Measurements from ENCODE around the gene KCNC1. TPM values are rescaled to one million over a fixed set of nuclear protein-coding genes. Genes with fewer than 3 reads are reported as not detected.

Gene KCNC1
- total RNA-seq, 1 experiment from 2014 or later: 0.04 TPM

DNA sequence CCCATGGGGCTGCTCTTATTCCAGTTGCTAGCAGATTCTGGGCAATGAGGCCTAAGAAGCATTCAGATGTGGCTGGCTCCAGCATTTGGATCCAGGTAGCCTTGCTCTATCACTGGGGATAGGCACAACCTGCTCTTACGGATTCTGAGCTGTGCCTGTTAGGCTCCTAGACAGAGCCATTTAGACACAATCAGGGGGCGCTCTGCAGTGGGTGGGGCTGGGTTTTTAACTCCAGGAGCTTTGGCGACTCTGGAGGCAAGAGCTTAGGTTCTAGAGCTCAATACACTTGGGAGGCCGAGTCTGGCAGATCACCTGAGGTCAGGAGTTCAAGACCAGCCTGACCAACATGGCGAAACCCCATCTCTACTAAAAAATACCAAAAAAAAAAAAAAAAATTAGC is 32.0 kb downstream of the KCNC1 start:
- Histone ChIP-seq H3K9ac (ENCODE audit: extremely low read depth, insufficient read length, low read length) (no peak overlapping the region), H2BK5ac (ENCODE audit: insufficient read length, low read length) (no peak overlapping the region), H2AFZ (ENCODE audit: low read length) (no peak overlapping the region), H3K4me1 (ENCODE audit: insufficient read depth, low read length) (no peaks in the 10 kb centered on the region), H3K9me3 (ENCODE audit: control insufficient read depth, low read depth, low read length) (no peaks in the 10 kb centered on the region), H3K23me2 (ENCODE audit: insufficient read length, low read depth, low read length, poor library complexity, severe bottlenecking) (no peaks in the 10 kb centered on the region), H4K20me1 (ENCODE audit: control insufficient read depth, insufficient read depth, insufficient read length) (no peaks in the 10 kb centered on the region), H3K79me1 (ENCODE audit: insufficient read depth, low read depth, low read length, poor library complexity, severe bottlenecking) (no peaks in the 10 kb centered on the region), H3K4me2 (ENCODE audit: insufficient read depth, insufficient read length, low read length) (no peak overlapping the region), H3K56ac (ENCODE audit: insufficient read length, low read depth, low read length) (no peak overlapping the region), H2BK12ac (ENCODE audit: insufficient read length, low read depth, low read length) (no peak overlapping the region), H4K91ac (ENCODE audit: insufficient read length, low read depth, low read length) (no peak overlapping the region), H3K23ac (ENCODE audit: insufficient read length, low read depth, low read length) (no peak overlapping the region), H2BK20ac (ENCODE audit: low read depth, low read length, poor library complexity, severe bottlenecking) (no peak overlapping the region), H3K27ac (ENCODE audit: insufficient read length, low read depth, low read length) (no peak overlapping the region), H3K18ac (ENCODE audit: insufficient read length, low read depth, low read length) (no peak overlapping the region), H4K5ac (ENCODE audit: insufficient read length, low read depth, low read length) (no peak overlapping the region), H2BK15ac (ENCODE audit: low read depth, low read length) (no peak overlapping the region), H3K14ac (ENCODE audit: insufficient read depth, low read length) (no peak overlapping the region), H3K27me3 (ENCODE audit: insufficient read depth, low read length) (no peaks in the 10 kb centered on the region), H4K8ac (replicated peaks; ENCODE audit: insufficient read length, low read depth, low read length) (no peak overlapping the region), H3K4ac (ENCODE audit: low read depth, low read length) (no peak overlapping the region), H3T11ph (ENCODE audit: low read length) (no peak overlapping the region), H2AK5ac (ENCODE audit: insufficient read length, low read length) (no peak overlapping the region), H3K79me2 (ENCODE audit: insufficient read depth, low read length) (no peaks in the 10 kb centered on the region), H2BK120ac (ENCODE audit: low read depth, low read length, poor library complexity, severe bottlenecking) (no peak overlapping the region)
- peaks cover 2% of the 10 kb centered on the region for H3K27me3 Mint-ChIP-seq (ENCODE audit: low read depth)
- H3K4me1 Mint-ChIP-seq: peaks cover 4 to 15% of the 10 kb centered on the region in 2 experiments; a peak in 3 of 4 replicates
- no peaks in the 10 kb centered on the region for H3K36me3 Mint-ChIP-seq (ENCODE audit: insufficient read depth in 1 of 3, low read depth in 3 of 3)
- H3K4me3 Mint-ChIP-seq: no peak overlapping the region
- no peaks in the 10 kb centered on the region; a peak in 2 of 5 replicates for H3K9me3 Mint-ChIP-seq
- TF ChIP-seq, protein P1, sequence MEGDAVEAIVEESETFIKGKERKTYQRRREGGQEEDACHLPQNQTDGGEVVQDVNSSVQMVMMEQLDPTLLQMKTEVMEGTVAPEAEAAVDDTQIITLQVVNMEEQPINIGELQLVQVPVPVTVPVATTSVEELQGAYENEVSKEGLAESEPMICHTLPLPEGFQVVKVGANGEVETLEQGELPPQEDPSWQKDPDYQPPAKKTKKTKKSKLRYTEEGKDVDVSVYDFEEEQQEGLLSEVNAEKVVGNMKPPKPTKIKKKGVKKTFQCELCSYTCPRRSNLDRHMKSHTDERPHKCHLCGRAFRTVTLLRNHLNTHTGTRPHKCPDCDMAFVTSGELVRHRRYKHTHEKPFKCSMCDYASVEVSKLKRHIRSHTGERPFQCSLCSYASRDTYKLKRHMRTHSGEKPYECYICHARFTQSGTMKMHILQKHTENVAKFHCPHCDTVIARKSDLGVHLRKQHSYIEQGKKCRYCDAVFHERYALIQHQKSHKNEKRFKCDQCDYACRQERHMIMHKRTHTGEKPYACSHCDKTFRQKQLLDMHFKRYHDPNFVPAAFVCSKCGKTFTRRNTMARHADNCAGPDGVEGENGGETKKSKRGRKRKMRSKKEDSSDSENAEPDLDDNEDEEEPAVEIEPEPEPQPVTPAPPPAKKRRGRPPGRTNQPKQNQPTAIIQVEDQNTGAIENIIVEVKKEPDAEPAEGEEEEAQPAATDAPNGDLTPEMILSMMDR (conservative IDR thresholded peaks at IDR 0.05): peak; percentile 71
- H3K27ac Mint-ChIP-seq: no peak overlapping the region
- no CpG with 5 or more reads among the region's 5 CpGs for WGBS (ENCODE audit: extremely low coverage, insufficient read length, low lambda C conversion rate)
- DNase-seq: peak; percentile 66
